K562 (cell line): ENCODE data around the gene CCND3. TPM values are rescaled to one million over a fixed set of nuclear protein-coding genes. Genes with fewer than 3 reads are reported as not detected.

Source experiments
- BACH1 ChIP-seq: fragments of 200-800 bp; sonication (Bioruptor generic); IDR thresholded peaks from 2 replicates; pipeline ENCODE4 v1.6.1; 2016; ENCODE audit warnings: missing genetic modification characterization, missing compliant biosample characterization
- DNMT1 ChIP-seq: fragments of 450-650 bp; IDR thresholded peaks from 2 replicates; pipeline ENCODE4 v1.6.1; 2016; ENCODE audit warnings: antibody characterized with exemption, mild to moderate bottlenecking
- E2F5 ChIP-seq: sonication (generic); formaldehyde crosslinking; IDR thresholded peaks from 2 replicates; pipeline ENCODE4 v1.8.0; 2022; ENCODE audit warnings: mild to moderate bottlenecking, missing genetic modification reagents
- FOXM1 ChIP-seq, 2 experiments: fragments of 450-650 bp in 1 of 2; sonication (generic) in 1 of 2; formaldehyde crosslinking in 1 of 2; IDR thresholded peaks; 2 replicates each; pipeline versions ENCODE4 v1.6.1 to v1.9.0; 2017 to 2022; ENCODE audit warnings: low read depth in 2 of 2, mild to moderate bottlenecking in 2 of 2, missing genetic modification reagents in 1 of 2, moderate library complexity in 1 of 2
- FOXO4 ChIP-seq: fragments of 450-650 bp; formaldehyde crosslinking; IDR thresholded peaks from 2 replicates; pipeline ENCODE4 v1.4.0; 2020; ENCODE audit warnings: mild to moderate bottlenecking, moderate library complexity
- MITF ChIP-seq: IDR thresholded peaks from 2 replicates; pipeline ENCODE4 v1.6.1; 2014; ENCODE audit warnings: antibody characterized with exemption
- NONO ChIP-seq, 2 experiments: fragments of 200-400 bp in 1 of 2; fragments of 450-650 bp in 1 of 2; formaldehyde crosslinking in 1 of 2; IDR thresholded peaks; 2 replicates each; pipeline ENCODE4 v1.6.1; 2017; ENCODE audit warnings: low read depth in 2 of 2, mild to moderate bottlenecking in 2 of 2, moderate library complexity in 2 of 2, low read length in 1 of 2
- PTRF ChIP-seq: fragments of 450-650 bp; IDR thresholded peaks from 2 replicates; pipeline ENCODE4 v1.6.1; 2016; ENCODE audit warnings: mild to moderate bottlenecking, missing genetic modification characterization, missing compliant biosample characterization
- RBM34 ChIP-seq: fragments of 200-400 bp; formaldehyde crosslinking; IDR thresholded peaks from 2 replicates; pipeline ENCODE4 v1.6.1; 2018; ENCODE audit warnings: low read length, borderline replicate concordance; ENCODE audit not compliant: insufficient read depth
- SIN3A ChIP-seq, 2 experiments: fragments of 150-350 bp in 1 of 2; IDR thresholded peaks; 2 replicates each; pipeline ENCODE4 v1.6.1; 2011 to 2016; ENCODE audit warnings: borderline replicate concordance in 2 of 2, low read depth in 2 of 2, low read length in 2 of 2, mild to moderate bottlenecking in 2 of 2, moderate library complexity in 2 of 2; ENCODE audit not compliant: control insufficient read depth in 1 of 2
- SMAD1 ChIP-seq: fragments of 150-350 bp; IDR thresholded peaks from 2 replicates; pipeline ENCODE4 v1.6.1; 2014; ENCODE audit warnings: low read length, low read depth; ENCODE audit not compliant: partially characterized antibody
- TGIF2 ChIP-seq: sonication (generic); formaldehyde crosslinking; IDR thresholded peaks from 2 replicates; pipeline ENCODE4 v1.8.1; 2022; ENCODE audit warnings: mild to moderate bottlenecking, missing genetic modification reagents, moderate library complexity
- ZKSCAN1 ChIP-seq: fragments of 150-350 bp; IDR thresholded peaks from 2 replicates; pipeline ENCODE4 v1.6.1; 2016; ENCODE audit warnings: low read depth, low read length
- ZKSCAN3 ChIP-seq: fragments of 250-450 bp; sonication (Bioruptor Pico); IDR thresholded peaks from 2 replicates; pipeline ENCODE4 v1.4.0; 2020
- ZNF143 ChIP-seq: sonication (generic); formaldehyde crosslinking; IDR thresholded peaks from 2 replicates; pipeline ENCODE4 v1.9.0; 2022; ENCODE audit warnings: mild to moderate bottlenecking, missing genetic modification reagents
- ZNF696 ChIP-seq: fragments of 250-450 bp; sonication (Bioruptor Pico); conservative IDR thresholded peaks from 2 replicates; pipeline ENCODE4 v1.4.0; 2020; ENCODE audit warnings: mild to moderate bottlenecking, moderate library complexity
- polyA plus RNA-seq, 8 experiments: library from polyadenylated mRNA; depleted of rRNA in 4 of 8; stranded (reverse) in 5 of 8; unstranded in 3 of 8; fragments of >200 nt; fragmentation: Nextera tagmentation in 2 of 8; fragmentation: Illumina TruSeq in 1 of 8; extraction: Ambion mirVana in 2 of 8; extraction: Trizol in 1 of 8; gene quantifications; 2 replicates each; pipeline versions ENCODE4 v1.2.1 to v1.2.3, GENCODE V29; 2011 to 2014; ENCODE audit warnings: inconsistent platforms in 1 of 8, missing spikeins in 1 of 8
- total RNA-seq, 7 experiments: library from RNA; depleted of rRNA in 6 of 7; stranded (reverse); fragments of >200 nt in 6 of 7; fragmentation: Illumina TruSeq in 2 of 7; extraction: Trizol in 2 of 7; gene quantifications; 2 replicates each; pipeline versions ENCODE4 v1.2.1 to v1.2.3, GENCODE V29; 2011 to 2021; ENCODE audit warnings: low replicate concordance in 1 of 7
- TF ChIP-seq, protein P1 (sequence below): sonication (generic); formaldehyde crosslinking; IDR thresholded peaks from 2 replicates; pipeline ENCODE4 v1.4.0; 2020; ENCODE audit warnings: mild to moderate bottlenecking, missing genetic modification reagents
- TF ChIP-seq, protein P2 (sequence below): IDR thresholded peaks from 2 replicates; pipeline ENCODE4 v1.6.1; 2011; ENCODE audit warnings: borderline replicate concordance, low read depth, mild to moderate bottlenecking, moderate library complexity, low read length; ENCODE audit not compliant: insufficient read depth, poor library complexity, severe bottlenecking
- TF ChIP-seq, protein P3 (sequence below): fragments of 250-450 bp; sonication (Bioruptor Pico); IDR thresholded peaks from 2 replicates; pipeline ENCODE4 v1.8.0; 2021; ENCODE audit warnings: borderline replicate concordance, mild to moderate bottlenecking, moderate library complexity; ENCODE audit not compliant: poor library complexity, severe bottlenecking

CCND3 gene
- total and polyA plus RNA-seq, 9 of the 15 experiments (the other 6 are each of a cell fraction or from before 2014, with no cell fraction given) = 21.5 to 204 (median 97.4) TPM

GRCh38 chr6:41957117-41957516, 15.5 kb upstream of the CCND3 start (continued):
- no peak for TF ChIP-seq PTRF
- TF ChIP-seq FOXM1 (IDR thresholded peaks at IDR 0.05; ENCODE audit: low read depth) = peak; percentile 80
- TF ChIP-seq FOXM1 (CRISPR knock-in tag; IDR thresholded peaks at IDR 0.05; ENCODE audit: low read depth) = no peak
- TF ChIP-seq, protein P1, sequence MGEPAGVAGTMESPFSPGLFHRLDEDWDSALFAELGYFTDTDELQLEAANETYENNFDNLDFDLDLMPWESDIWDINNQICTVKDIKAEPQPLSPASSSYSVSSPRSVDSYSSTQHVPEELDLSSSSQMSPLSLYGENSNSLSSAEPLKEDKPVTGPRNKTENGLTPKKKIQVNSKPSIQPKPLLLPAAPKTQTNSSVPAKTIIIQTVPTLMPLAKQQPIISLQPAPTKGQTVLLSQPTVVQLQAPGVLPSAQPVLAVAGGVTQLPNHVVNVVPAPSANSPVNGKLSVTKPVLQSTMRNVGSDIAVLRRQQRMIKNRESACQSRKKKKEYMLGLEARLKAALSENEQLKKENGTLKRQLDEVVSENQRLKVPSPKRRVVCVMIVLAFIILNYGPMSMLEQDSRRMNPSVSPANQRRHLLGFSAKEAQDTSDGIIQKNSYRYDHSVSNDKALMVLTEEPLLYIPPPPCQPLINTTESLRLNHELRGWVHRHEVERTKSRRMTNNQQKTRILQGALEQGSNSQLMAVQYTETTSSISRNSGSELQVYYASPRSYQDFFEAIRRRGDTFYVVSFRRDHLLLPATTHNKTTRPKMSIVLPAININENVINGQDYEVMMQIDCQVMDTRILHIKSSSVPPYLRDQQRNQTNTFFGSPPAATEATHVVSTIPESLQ (CRISPR knock-in tag) = no peak
- no peak for TF ChIP-seq BACH1 (tag)
- no peak for TF ChIP-seq RBM34
- TF ChIP-seq, protein P2, sequence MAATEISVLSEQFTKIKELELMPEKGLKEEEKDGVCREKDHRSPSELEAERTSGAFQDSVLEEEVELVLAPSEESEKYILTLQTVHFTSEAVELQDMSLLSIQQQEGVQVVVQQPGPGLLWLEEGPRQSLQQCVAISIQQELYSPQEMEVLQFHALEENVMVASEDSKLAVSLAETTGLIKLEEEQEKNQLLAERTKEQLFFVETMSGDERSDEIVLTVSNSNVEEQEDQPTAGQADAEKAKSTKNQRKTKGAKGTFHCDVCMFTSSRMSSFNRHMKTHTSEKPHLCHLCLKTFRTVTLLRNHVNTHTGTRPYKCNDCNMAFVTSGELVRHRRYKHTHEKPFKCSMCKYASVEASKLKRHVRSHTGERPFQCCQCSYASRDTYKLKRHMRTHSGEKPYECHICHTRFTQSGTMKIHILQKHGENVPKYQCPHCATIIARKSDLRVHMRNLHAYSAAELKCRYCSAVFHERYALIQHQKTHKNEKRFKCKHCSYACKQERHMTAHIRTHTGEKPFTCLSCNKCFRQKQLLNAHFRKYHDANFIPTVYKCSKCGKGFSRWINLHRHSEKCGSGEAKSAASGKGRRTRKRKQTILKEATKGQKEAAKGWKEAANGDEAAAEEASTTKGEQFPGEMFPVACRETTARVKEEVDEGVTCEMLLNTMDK = no peak
- TF ChIP-seq ZNF143 = no peak
- no peak for TF ChIP-seq SIN3A (IDR thresholded peaks at IDR 0.05; ENCODE audit: borderline replicate concordance in 2 of 2, control insufficient read depth in 1 of 2, low read depth in 2 of 2, low read length in 2 of 2)
- no peak for TF ChIP-seq NONO (IDR thresholded peaks at IDR 0.05; ENCODE audit: low read depth in 2 of 2, low read length in 1 of 2)
- no peak for TF ChIP-seq E2F5 (CRISPR knock-in tag)
- TF ChIP-seq MITF = no peak
- TF ChIP-seq ZKSCAN1 = 0 out of 2 replicates have a peak, but pooled peaks have one; percentile 39
- TF ChIP-seq TGIF2 = no peak
- no peak for TF ChIP-seq DNMT1
- TF ChIP-seq ZKSCAN3 (CRISPR knock-in tag) = no peak
- TF ChIP-seq FOXO4 (CRISPR knock-in tag) = no peak
- no peak for TF ChIP-seq SMAD1
- TF ChIP-seq, protein P3, sequence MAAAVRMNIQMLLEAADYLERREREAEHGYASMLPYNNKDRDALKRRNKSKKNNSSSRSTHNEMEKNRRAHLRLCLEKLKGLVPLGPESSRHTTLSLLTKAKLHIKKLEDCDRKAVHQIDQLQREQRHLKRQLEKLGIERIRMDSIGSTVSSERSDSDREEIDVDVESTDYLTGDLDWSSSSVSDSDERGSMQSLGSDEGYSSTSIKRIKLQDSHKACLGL (CRISPR knock-in tag) = no peak
- TF ChIP-seq ZNF696 (CRISPR knock-in tag) = no peak
